Measurements from ENCODE around the gene PNMA8A.
A peak's percentile ranks its signal among the peaks of the same experiment; 100 is the strongest.
"Not testable (repeated sequence)": the region's sequence is repeated elsewhere in the genome, so short reads cannot be mapped to it uniquely, and the experiment has no call there.

The PNMA8A gene

DNA sequence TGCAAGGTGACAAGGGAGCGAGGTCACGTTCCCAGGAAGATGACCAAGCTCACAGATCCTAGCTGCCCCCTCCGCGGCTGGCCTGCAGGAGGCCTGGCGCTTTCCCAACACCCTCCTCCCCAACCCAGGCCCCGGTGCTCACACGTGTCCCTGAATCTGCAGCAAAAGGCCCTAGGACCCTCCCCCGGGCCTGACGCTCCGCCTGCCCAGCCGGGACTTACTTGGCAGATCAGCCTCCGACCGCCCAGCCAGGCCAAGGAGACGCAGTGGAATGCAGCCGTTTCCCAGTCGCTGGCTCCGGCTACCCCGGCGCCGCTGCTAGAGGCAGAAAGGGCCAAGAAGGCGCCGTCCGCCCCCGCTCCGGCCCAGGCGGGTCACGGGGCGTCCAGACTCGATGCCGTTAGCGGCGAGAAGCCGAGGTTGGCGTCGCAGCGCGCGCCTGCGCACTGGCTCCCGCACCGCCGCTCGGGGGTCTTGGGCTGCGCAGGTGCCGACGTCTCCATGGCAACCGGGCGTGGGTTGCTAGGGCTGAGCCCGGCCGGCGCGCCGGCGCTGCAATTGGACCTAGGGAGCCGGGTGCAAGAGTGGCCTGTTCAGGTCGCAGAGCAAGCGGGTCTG is at the start of gene PNMA8A:
TSS of gene PNMA8A (minus strand) at position 448 of the 618 bp plus-strand sequence. CDS start 528 bp downstream, outside the sequence.
- peak; percentile 97 for DNase-seq

- DNase-seq = no peak
Observed at GRCh38 chr19:46520616-46521015, 49.3 kb upstream of the PNMA8A start.

GRCh38 chr19:46517471-46517870 is 46.1 kb upstream of the PNMA8A start:
- DNase-seq = no peak

- peak; percentile 46 for DNase-seq
Observed at GRCh38 chr19:46515879-46516350, 44.6 kb upstream of the PNMA8A start.

DNA sequence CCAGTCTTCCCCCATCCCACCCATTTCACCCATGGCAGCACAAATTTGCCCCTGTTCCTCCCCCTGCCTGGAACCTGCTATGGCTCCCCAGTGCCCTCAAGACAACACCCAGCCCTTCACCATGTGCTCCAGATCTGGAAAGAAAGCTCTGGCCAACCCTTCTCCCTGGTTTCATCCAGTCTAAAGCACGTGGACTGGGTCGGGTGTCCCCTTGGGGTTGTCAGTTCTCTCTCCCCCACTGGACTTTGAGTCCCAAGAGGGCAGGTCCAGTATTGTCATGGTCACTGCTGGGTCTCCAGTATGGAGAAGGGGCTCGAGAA is 43.9 kb upstream of the PNMA8A start:
- no peak for DNase-seq

GRCh38 chr19:46514589-46515289 is 43.4 kb upstream of the PNMA8A start:
- no peak for DNase-seq

DNA sequence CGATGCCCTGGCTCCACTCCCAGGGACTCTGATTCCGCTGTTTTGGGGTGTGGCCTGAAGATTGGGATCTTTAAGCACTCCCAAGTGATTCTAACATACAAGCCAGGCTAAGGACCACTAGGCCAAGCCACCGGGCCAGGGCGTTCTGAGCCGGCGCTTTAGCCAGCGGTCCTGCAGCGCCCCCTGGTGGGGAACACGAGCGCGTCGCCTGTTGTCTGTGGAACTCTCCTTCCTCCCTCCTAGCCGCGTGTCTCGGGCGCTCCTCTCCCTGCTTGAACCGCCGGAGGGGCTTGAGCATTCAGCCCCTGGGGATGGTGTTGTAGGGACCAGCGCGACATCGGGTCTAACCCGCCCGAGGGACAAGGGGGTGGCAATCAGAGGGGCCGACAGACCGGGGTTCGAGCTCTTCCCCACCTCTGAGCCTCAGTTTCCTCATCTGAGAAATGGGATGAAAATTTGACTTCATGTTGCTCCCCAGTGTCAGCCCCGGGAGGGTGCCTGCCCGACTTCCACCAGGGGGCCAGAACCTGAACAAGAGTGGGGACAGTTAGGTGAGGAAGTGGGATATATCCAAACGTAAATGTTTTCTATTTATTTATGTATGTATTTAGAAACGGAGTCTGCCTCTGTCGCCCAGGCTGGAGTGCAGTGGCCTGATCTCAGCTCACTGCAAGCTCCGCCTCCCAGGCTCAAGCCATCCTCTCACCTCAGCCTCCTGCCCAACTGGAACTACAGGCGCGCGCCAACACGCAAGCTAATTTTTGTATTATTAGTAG is 42.3 kb upstream of the PNMA8A start:
- peak; percentile 93 for DNase-seq

GRCh38 chr19:46511237-46511636 is 39.9 kb upstream of the PNMA8A start:
- DNase-seq = no peak

GRCh38 chr19:46508206-46508605 is 36.8 kb upstream of the PNMA8A start:
- no peak for DNase-seq

GRCh38 chr19:46503848-46504453 is 32.6 kb upstream of the PNMA8A start:
- peak; percentile 68 for DNase-seq

GRCh38 chr19:46502891-46503290 is 31.5 kb upstream of the PNMA8A start:
- no peak for DNase-seq

- no peak for DNase-seq
Observed at GRCh38 chr19:46499692-46500091, 28.3 kb upstream of the PNMA8A start.

DNA sequence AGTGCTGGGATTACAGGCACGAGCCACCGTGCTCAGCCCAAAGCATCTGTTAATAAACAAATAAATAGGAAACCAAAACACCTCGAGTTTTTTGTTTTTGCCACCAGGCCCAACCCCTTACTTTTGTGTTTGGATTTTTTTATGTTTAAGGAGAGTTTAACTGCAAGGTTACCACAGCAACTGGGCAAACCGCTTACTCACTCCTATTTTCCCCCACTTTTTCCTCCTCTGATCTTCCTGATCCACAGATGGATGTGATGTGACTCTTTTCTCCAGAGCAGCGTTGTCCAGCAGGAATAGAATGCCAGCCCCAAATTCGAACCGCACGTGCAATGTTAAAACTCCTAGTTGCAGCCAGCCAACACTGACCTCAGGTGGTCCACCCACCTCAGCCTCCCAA is 26.4 kb upstream of the PNMA8A start:
- DNase-seq = no peak

DNA sequence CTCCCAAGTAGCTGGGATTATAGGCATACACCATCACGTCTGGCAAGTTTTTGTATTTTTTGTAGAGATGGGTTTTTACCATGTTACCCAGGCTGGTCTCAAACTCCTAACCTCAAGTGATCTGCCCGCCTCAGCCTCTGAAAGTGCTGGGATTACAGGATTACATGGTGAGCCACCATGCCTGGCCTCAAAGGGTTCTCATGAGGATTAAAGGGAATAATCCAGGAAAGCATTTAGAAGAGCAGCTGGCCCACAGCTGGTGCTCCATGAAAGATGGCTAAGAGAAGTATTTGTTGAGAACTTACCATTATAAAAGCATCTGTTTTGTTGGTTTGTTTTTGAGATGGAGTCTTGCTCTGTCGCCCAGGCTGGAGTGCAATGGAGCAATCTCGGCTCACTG is 25.5 kb upstream of the PNMA8A start:
- DNase-seq = not testable (repeated sequence)

- no peak for DNase-seq
Observed at GRCh38 chr19:46496304-46496703, 24.9 kb upstream of the PNMA8A start.

DNA sequence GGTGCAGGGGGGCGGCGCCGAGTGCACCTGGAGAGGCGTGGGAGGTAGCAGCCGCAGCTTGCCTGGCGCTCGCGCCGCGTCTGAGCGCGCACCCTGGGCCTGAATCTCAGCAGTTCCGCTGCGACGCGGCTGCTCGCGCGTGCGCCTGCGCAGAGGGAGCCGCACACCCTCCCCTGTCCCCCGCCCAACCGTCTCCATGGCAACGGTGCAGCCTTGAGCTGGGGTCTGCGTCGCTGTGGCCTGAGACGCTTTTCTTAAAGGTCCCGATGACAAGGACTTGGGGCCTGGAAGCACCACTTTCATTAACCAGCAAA is 24.4 kb upstream of the PNMA8A start, which contains the start of gene PNMA8B:
TSS of gene PNMA8B (minus strand) at position 82 of the 314 bp plus-strand sequence. CDS start 402 bp downstream, outside the sequence.
- DNase-seq = peak; percentile 99

GRCh38 chr19:46494941-46495785 is 23.8 kb upstream of the PNMA8A start:
- no peak for DNase-seq

DNA sequence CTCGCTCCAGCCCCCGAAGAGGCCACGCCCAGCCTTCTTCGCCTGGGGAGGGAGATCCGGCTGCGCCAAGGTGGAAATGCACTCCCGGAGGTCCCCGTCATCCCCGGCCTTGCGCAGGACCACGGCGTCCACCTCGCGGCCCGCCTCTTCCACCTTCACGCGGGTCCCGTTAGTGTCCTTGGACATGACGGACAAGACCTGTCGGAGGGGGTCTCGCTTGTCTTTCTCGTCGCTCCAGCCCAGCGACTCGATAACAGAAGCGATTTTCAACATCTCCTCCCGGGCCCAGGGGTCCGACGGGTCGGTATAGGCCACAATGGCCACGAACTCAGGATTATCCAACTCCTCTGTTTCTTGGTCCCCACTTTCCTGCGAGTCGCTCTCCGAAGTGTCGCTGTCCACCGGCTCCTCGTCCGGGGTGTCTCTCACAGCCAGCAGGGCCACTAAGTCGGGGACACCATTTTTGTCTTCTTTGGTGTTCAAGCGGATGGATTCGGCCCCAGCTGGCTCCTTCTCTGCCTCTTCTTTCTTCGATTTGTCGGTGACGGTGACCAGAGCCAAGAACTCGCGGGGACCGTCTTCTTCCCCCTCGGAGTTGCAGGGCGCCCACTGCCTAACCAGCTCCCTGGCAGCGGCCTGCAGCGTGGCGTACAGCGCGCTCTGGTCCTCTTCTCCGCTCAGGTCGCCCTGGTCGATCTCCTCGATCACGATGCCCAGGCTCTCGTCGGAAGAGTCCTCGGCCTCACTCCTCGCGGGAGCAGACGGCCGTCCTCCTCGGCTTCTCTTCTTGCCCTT is 23.0 kb upstream of the PNMA8A start:
- DNase-seq = no peak

DNA sequence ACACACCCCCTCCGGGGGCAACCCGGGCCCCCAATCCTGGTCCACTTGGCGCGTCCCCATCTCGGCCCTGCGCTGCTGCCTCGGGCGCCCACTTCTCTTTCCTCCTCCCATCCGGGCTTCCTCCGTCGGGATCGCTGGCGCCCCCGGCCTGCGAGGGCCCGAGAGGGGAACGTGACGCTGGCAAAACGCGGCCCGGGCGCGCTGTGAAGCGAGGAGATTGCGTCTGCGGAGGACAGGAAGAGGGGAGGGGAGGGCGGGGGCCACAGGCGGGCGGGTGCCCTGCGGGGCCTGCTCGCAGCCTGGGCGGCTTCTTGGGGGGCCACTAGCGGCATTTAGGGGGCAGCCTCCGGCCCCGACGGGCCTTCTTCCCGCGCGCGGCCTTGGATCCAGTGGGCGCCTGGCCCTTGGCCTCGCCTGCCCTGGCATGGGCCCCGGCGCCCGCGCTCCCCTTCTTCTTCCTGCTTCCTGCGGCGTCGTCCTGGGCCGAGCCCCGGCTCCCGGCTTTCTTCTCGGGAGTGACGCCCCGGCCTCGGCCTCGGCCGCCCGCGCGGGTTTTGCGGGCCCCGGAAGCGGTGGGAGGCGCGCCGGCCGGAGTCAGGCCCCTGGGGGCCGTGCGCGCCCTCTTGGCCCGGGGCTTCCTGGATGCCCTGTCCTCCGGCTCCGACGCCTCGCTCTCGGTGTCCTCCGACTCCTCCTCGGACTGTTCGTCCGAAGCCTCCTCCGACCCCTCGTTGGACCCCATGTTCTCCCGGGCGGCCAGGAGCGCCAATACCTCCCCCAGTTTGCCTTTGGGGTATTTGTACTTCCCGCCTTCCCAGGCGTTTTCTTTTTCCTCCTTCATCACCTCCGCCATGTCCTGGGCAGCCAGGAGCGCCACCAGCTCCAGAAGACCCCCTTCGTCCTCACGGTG is 22.1 kb upstream of the PNMA8A start:
- peak; percentile 76 for DNase-seq

DNA sequence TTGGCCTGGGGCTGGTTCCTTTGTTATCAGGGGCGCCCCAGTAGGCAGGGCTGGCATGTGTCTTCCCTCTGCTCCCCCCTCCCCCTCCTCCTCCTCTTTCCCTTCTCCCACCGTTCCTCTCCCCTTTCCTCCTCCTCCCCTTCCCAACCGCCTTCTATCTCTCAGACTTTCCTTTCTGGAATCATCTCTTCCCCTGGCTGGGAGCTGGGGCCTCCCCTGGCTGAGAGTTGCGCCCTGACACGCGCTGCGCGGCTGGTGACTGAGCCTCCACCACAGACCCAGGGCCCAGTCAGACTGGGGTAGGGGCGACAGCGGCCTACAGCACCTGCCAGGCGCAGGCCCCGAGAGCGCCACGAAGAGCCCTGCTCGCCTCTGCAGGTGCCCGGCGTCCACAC is 21.5 kb upstream of the PNMA8A start:
- no peak for DNase-seq

Data from eye (tissue), 1 donor.